Cerebellar nuclear complex (tissue), 1 donor: ENCODE results near the gene SMPD3.

Experiments
- DNase-seq, 2 experiments: peaks; one replicate each; lab custom pipeline; 2025; lab: John Stamatoyannopoulos, UW

SMPD3 gene

DNA sequence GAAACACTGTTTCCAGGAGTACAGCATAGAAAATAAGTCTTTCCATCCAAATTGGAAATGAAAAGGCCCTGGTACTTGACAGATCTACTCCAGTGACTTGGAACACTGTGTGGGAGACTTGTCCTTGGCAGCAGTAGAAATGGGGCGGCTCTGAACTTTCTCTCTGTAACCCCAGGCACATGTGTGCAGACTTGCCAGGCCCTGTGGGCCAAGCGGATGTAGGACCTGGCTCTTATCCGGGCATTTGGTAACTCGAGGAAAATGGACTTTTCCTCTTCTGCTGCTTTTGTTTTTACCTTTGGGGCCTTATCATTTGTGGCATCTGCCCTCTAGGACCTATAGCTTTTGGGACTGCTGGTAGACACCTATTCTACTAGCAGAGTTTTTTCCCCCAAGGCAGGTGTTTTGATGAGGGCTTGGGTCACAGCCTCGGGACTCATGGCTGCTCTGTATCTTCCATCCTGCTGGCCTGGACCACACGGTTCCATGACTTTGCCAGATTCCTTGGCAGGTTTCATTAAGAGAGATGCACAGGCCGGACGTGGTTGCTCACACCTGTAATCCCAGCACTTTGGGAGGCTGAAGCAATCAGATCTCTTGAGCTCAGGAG is 43.5 kb downstream of the SMPD3 start:
- DNase-seq: no peak

DNA sequence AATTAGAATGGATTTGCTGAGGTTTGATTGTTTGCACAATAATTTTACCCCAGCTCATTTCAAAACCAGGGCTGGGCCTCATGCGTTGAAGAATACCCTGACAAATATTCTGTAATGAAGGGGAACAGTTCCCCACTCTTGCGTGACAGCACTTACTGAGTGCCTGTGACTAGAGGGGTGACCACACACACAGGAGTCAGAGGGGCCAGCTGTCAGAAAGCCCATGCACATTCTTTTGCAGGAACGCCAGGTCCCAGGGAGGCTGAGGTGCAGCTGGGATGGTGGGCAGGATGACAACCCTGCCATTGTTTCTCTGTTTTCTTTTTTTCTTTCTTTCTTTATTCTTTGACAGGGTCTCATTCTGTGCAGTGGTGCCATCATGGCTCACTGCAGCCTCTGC is 44.6 kb downstream of the SMPD3 start:
- DNase-seq: no peak

DNA sequence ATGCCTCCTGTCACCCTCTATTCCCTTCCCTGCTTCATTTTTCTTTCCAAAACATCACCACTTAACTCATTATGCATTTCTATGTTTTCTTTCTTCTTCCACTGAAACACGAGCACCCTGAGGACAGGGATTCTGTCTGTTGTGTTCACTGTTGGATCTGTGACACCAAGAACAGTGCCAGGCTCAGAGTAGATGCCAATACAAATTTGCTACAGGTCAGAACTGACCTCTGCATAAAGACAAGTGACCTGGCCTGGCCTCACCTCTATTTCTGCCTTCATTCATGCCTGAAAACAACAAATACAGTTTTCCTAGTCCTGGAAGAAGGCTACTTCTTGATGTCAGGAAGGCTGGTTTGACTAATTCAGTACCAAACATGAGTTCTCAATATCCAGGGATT is 45.1 kb downstream of the SMPD3 start:
- no peak for DNase-seq

GRCh38 chr16:68402748-68403040 is 45.6 kb downstream of the SMPD3 start:
- DNase-seq: no peak

DNA sequence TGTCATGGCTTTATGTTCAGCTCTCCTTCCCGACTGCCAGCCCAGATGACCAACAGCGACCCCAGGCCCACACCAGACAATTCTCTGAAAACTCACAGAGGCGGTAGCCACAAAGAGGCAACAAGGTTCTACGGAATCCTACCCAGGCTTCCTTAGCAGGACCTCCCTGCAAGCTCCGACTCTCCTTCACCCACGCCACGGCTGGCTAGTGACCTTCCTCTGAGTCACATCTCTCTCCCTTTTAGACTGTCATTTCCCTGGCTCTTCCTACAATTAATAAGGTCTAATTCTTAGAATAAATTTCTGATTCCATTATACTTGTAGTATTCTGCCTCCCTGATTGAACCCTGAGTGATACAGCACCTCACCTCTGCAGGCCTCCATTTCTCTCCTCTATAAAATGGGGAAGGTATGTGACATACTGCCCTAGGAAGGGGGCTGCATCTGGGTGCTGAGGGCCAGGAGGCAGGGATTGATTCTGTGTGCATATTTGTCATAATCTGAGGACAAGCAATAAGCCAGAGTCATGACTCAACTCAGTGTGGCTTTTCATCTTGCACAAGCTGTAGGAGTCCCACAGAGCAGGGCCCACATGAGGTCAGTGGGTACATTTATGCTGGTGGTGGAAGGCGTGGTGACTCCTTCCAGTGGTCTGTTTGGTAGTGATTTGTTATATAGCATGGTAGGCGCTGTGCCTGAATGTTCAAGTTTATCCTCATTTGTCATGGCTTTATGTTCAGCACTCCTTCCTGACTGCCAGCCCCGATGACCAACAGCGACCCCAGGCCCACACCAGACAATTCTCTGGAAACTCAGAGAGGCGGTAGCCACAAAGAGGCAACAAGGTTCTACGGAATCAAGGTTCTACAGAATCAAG is 46.2 kb downstream of the SMPD3 start:
- no peak for DNase-seq

GRCh38 chr16:68400924-68401460 is 47.3 kb downstream of the SMPD3 start:
- DNase-seq: no peak

GRCh38 chr16:68400083-68400923 is 48.0 kb downstream of the SMPD3 start:
- no peak for DNase-seq

- DNase-seq: no peak
Observed at GRCh38 chr16:68399456-68399855, 48.9 kb downstream of the SMPD3 start.

- DNase-seq: no peak
Observed at GRCh38 chr16:68397710-68398201, 50.6 kb downstream of the SMPD3 start.

GRCh38 chr16:68396481-68396880 is 51.8 kb downstream of the SMPD3 start:
- no peak for DNase-seq

- no peak for DNase-seq
Observed at GRCh38 chr16:68395815-68396214, 52.5 kb downstream of the SMPD3 start.

DNA sequence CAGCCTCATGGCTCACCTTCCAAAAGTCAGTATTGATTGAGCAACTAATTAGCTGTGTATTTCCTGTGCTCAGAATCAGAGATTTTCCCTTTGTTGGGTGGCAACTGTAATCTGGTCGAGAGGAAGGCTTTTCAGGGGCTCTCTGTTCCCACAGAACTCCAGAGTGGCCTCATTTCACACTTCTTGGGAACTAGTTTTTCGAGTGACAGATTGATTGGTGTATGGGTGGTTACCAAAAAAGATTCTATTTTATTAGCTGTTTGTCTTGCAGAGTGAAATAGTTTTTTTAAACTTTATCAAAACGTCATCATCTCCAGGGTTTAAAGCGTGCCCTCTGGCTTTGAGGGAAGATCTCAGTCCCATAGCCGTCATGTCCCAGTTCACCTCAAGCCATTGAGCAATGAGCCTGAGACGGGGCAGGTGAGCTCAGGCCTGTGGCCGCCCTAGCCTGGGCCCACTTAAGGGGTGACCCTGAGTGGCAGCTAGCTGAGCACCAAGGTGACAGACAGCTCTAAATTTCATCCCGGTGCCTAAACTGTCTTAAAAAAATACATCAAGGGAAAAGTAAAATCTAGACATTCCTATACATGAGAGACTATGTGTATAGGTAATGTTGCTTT is 53.0 kb downstream of the SMPD3 start:
- no peak for DNase-seq

- DNase-seq: no peak
Observed at GRCh38 chr16:68393333-68393732, 55.0 kb downstream of the SMPD3 start.

DNA sequence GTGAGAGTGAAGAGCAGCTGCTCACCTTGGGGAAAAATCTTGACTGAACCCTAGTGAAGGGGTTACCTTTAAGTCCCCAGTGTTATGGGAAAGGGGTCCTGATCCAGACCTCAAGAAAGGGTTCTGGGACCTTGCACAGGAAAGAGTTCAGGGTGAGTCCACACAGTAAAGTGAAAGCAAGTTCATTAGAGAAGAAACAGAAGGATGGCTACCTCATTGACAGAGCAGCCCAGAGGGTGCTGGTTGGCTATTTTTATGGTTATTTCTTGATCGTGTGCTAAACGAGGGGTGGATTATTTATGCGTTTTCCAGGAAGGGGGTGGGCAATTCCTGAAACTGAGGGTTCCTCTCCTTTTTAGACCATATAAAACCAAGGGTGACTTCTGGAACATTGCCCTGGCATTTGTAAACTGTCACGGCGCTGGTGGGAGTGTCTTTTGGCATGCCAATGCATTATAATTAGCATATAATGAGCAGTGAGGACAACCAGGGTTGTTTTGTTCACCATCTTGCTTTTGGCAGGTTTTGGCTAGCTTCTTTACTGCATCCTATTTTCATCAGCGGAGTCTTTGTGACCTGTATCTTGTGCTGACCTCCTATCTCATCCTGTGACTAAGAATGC is 58.4 kb downstream of the SMPD3 start:
- DNase-seq: no peak

GRCh38 chr16:68389006-68389405 is 59.3 kb downstream of the SMPD3 start:
- no peak for DNase-seq

DNA sequence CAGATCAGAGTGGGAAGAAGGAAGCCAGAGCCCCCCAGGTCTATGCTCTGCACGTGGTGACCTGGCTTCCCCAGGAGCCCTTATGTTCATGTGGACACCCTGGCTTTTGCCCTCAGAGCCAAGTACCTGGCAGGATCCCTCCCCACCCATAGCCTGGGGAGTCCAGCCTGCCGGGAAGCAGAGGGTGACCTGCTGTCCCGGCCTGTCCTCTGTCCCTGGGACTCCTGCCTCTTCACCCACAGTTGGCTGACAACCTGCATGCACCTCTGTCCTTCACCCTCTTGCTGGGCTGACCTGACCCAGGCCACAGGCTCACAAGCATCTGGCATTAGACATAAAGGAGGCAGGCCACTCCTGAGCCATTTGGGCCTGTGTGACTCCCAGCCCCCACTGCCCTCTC is 60.2 kb downstream of the SMPD3 start:
- no peak for DNase-seq

- no peak for DNase-seq
Observed at GRCh38 chr16:68387301-68387700, 61.0 kb downstream of the SMPD3 start.

- DNase-seq: no peak
Observed at GRCh38 chr16:68386628-68387027, 61.7 kb downstream of the SMPD3 start.

GRCh38 chr16:68385371-68385770 is 62.9 kb downstream of the SMPD3 start:
- no peak for DNase-seq

DNA sequence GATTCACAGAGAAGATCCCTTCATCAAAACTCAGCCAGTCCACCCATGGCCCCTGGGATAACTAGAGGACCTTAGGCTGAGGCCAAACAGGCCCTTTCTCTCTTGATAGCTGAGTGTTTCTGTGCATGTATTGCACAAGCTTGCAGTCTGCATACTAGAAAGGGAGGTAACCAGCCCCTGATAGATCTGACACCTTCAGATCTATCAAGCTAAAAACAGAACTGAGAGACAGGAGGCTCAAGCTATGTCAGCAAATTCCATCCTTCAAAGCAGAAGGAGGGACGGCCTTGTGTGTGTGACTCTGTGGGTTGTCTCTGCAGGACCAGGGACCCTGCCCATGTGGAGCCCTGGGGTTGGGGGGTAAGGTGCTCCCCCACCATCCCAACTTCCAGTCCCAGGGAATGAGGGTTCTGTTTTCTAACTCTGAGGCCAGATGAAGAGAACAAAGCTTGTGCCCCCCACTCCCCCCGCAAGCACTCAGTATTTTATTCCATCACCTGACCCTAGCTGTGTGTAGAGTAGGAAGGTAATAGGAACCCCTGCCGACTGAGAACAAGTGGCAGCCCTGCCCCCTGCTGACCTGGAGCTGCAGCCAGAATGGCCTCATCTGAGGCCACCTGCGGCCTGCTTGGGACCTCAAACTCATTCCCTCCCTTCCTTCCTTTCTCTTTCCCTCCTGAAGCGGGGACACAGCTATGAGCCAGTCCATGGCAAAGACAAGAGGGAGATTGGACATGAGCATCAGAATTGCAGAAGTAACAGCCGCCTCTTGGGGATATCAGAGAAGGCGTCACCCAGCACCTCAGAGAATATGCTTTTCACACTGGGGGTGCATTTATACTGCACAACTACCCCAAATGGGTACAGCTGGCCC is 63.8 kb downstream of the SMPD3 start:
- no peak for DNase-seq

- DNase-seq: no peak
Observed at GRCh38 chr16:68383858-68384257, 64.5 kb downstream of the SMPD3 start.
